Measurements from ENCODE around the gene ABCC3. TPM values are rescaled to one million over a fixed set of nuclear protein-coding genes. Genes with fewer than 3 reads are reported as not detected.

Gene ABCC3
- total and polyA plus RNA-seq, 2 of the 8 experiments (the other 6 are each of a cell fraction or from before 2014, with no cell fraction given), result 0.35 to 0.37 TPM

DNA sequence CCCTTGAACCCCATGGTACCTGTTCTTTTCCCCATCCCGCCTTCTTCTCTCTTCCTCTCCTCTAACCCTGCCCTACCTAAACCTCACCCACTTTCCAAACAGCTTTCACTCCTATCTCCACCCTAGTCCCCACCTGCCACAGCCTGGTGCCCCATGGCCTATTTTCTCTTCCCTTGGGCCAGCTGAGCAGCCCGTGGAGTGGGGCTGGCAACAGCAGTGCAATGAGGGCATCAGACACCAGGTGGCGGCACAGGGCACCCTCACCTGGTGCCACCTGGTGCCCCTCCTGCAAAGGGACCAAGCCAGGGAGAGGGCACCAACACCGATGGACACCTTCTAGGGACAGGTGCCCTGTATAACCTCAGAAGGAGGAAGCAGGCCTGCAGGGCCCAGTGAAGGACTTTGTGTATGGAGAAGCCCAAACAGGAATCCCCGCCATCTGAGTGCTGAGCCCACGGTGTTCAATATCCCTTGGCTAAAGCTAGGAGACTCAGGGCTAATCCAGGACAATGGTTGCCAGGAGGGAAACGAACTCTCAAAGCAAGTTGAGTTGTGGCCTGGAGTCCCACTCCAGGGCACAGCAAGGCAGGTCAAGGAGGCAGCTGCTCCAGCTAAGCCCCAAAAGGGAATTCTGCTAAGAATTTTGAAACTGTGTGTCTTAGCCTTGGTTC, 4.0 kb upstream of the ABCC3 start (continued):
- no peak for TF ChIP-seq GTF2F1 (IDR thresholded peaks at IDR 0.05; ENCODE audit: borderline replicate concordance, low read depth, low read length)
- no peak for TF ChIP-seq KDM5A (IDR thresholded peaks at IDR 0.05; ENCODE audit: low read length)
- no peak for TF ChIP-seq POLR2A (IDR thresholded peaks at IDR 0.05; ENCODE audit: control extremely low read depth in 1 of 2, low read depth in 2 of 2, low read length in 2 of 2)
- TF ChIP-seq SUZ12 (IDR thresholded peaks at IDR 0.05; ENCODE audit: low read length), result no peak
- TF ChIP-seq ZNF274 (IDR thresholded peaks at IDR 0.05; ENCODE audit: borderline replicate concordance, extremely low read depth, low read length), result no peak
- no peak for TF ChIP-seq JUN (IDR thresholded peaks at IDR 0.05; ENCODE audit: low read depth, low read length)
- no peak for TF ChIP-seq NRF1 (IDR thresholded peaks at IDR 0.05; ENCODE audit: low read depth, low read length)
- TF ChIP-seq, protein P1, sequence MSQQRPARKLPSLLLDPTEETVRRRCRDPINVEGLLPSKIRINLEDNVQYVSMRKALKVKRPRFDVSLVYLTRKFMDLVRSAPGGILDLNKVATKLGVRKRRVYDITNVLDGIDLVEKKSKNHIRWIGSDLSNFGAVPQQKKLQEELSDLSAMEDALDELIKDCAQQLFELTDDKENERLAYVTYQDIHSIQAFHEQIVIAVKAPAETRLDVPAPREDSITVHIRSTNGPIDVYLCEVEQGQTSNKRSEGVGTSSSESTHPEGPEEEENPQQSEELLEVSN (IDR thresholded peaks at IDR 0.05), result no peak
- TF ChIP-seq, protein P2, sequence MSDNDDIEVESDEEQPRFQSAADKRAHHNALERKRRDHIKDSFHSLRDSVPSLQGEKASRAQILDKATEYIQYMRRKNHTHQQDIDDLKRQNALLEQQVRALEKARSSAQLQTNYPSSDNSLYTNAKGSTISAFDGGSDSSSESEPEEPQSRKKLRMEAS (IDR thresholded peaks at IDR 0.05), result 0 out of 2 replicates have a peak, but pooled peaks have one; percentile 29
- TF ChIP-seq SIN3A (conservative IDR thresholded peaks at IDR 0.05 in 1 of 2, IDR thresholded peaks at IDR 0.05 in 1 of 2; ENCODE audit: low read depth in 1 of 2, low read length in 2 of 2), result 0 out of 4 replicates have a peak, but pooled peaks of 1 of the 2 experiments have one; percentile 53
- no peak for TF ChIP-seq SP2 (IDR thresholded peaks at IDR 0.05; ENCODE audit: low read length)
- TF ChIP-seq, protein P3, sequence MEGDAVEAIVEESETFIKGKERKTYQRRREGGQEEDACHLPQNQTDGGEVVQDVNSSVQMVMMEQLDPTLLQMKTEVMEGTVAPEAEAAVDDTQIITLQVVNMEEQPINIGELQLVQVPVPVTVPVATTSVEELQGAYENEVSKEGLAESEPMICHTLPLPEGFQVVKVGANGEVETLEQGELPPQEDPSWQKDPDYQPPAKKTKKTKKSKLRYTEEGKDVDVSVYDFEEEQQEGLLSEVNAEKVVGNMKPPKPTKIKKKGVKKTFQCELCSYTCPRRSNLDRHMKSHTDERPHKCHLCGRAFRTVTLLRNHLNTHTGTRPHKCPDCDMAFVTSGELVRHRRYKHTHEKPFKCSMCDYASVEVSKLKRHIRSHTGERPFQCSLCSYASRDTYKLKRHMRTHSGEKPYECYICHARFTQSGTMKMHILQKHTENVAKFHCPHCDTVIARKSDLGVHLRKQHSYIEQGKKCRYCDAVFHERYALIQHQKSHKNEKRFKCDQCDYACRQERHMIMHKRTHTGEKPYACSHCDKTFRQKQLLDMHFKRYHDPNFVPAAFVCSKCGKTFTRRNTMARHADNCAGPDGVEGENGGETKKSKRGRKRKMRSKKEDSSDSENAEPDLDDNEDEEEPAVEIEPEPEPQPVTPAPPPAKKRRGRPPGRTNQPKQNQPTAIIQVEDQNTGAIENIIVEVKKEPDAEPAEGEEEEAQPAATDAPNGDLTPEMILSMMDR (IDR thresholded peaks at IDR 0.05; ENCODE audit: control extremely low read depth in 1 of 3, insufficient read depth in 1 of 3, low read depth in 1 of 3, low read length in 3 of 3), result peak; percentile 87 to 97 (median 96)
- no peak for TF ChIP-seq CBX5 (IDR thresholded peaks at IDR 0.05; ENCODE audit: low read depth, low read length)
- no peak for TF ChIP-seq SP4 (IDR thresholded peaks at IDR 0.05; ENCODE audit: low read length)
- TF ChIP-seq YY1 (IDR thresholded peaks at IDR 0.05; ENCODE audit: low read depth, low read length), result 0 out of 2 replicates have a peak, but pooled peaks have one; percentile 23
- no peak for TF ChIP-seq RNF2 (IDR thresholded peaks at IDR 0.05; ENCODE audit: borderline replicate concordance, low read depth, low read length, missing control alignments, poor library complexity, severe bottlenecking)
- TF ChIP-seq SIX5 (IDR thresholded peaks at IDR 0.05; ENCODE audit: low read depth, low read length), result no peak
- no peak for TF ChIP-seq EGR1 (IDR thresholded peaks at IDR 0.05; ENCODE audit: borderline replicate concordance, low read depth, low read length)
- TF ChIP-seq RBBP5 (IDR thresholded peaks at IDR 0.05; ENCODE audit: borderline replicate concordance, low read depth, low read length), result no peak

All from H1 (cell line).